SKM-1 treated with dmso at 0.1 percent for 144 hours (cell line): ENCODE data around the gene XPO4.
"Not testable (repeated sequence)": the region's sequence is repeated elsewhere in the genome, so short reads cannot be mapped to it uniquely, and the experiment has no call there.

ENCODE experiments used
- DNase-seq: peaks from one replicate; lab custom pipeline; 2025; ENCODE audit not compliant: unreplicated experiment; lab: John Stamatoyannopoulos, UW

The XPO4 gene

DNA sequence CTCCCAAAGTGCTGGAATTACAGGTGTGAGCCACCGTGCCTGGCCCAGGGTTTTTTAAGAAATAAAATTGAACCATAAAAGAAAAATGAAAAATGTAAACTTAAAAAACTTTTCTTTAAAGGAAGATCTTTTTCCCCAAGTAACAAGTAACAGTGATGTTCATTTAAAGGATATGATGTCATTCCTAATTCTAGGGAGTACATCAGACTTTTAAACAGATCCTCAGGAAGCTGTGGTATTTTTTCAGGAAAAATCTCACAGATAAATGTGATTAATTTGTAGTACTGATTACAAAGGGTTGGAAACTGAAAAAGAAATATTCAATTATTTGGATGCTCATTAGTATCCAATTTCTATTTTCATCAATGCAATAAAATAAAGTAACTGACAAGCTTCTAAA is 114.2 kb downstream of the XPO4 start:
- DNase-seq = no peak

DNA sequence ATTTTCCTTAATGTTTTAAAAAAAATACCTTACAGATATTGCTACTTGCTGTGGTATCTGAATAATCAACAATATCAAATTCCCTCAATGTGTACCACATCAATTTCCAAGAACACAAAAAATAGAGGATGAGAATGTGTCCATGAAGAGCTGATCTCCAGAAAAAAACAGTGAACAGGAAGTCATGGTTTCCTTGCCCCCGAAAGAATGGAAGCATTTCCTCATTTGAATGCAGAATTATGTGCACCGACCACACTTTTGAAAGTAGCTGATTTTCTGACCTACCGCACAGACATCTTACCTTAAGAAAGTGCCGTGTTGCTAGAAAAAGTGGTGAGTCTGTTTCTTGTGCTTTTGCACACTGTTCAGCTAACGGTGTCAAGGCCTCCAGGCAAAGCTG is 115.4 kb downstream of the XPO4 start:
- no peak for DNase-seq

DNA sequence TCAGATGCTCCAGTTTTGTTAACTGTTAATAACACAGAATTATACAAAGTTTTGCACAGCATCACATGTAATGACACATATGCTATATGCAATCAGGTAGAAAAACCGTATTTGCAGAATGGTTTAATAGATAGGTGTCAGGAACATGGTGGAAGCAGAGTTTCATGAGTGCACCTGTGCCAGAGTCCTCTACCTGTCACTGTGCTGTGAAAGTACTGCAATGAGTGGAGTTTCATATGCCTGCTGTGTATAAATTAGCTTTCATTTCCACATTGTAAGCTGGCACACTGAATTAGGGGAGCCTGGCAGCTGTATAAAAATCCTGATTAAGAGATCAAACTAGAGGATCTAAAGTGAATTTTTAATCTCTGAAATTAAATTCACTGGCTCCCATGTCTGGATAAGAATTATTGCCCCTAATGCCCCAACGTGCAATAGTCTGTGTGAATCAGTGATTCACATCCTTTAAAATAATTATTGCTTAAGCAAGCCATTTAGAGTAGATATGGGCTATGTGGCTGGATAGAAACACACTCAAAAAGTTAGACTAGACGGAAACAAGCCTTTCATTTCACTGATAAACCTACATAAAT is 120.3 kb downstream of the XPO4 start:
- DNase-seq = no peak

DNA sequence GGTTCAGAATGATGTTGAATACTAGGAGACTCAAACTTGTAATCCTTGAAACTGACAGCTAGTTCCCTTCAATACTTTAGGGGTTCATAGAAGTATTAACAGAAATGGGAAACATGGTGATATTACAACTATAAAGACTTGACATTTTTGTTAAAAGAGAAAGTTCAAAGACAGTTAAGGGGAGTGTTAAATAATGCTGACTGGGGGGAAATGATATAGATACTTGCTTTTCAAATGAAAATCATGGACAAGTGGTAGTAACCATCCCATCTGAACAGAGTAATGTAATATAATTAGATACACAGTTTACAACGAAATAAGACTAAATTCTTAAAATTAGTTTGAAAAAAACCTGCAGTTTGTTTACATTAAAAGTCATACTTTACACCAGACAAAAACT is 122.2 kb downstream of the XPO4 start:
- DNase-seq = no peak

DNA sequence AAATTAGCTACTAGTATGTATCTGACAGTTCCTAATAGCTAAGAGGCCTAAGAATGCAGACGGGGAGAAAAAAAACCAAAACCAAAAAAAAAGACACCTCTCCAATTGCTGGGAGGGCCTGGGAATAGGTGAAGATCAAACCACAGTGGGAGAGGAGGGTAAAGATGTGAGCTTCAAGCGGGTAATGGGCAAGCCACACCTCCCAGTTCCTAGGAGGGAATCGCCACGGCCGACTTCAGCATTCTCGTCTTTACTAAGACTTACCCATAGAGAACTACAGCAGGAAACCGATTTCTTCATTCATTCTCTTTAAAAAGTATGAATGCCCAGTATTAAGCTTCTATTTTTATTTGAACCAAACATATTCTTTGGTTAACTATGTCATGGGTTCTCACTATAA is 123.1 kb downstream of the XPO4 start:
- DNase-seq = no peak

DNA sequence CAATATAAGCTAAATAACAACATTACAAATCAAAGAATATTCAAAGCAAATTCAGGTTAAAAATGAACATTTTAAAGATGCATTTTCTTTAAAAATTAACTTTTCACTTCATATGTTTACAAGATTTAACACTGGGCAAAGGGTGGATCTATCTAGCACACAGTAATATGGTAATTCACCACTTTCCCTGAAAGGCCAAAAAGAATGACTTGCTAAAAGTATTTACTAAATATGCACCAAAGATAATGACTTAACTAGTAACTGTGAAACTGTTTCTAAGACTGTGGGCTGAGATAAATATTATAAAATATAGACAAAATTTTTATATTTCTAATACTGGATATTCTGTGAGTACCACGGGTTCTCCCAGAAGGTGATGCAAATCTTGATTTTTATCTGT is 124.2 kb downstream of the XPO4 start:
- DNase-seq = no peak

DNA sequence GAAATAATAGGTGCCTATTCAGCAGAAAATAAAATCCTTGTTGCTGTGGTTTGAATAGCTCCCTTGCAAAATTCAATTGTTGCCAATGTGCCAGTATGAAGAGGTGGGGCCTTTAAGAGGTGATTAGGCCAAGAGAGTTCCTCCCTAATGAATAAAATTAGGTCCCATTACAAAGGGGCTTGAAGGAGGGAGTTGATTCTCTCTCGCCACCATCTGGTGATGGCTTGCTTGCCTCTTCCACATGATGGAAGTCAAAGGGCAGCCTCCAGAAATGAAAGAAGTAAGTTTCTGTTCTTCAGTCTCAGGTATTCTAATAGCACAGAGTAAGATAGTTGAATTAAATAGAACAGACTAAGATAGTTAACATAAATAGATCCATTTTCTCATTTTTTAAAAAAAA is 125.8 kb downstream of the XPO4 start:
- DNase-seq = no peak

DNA sequence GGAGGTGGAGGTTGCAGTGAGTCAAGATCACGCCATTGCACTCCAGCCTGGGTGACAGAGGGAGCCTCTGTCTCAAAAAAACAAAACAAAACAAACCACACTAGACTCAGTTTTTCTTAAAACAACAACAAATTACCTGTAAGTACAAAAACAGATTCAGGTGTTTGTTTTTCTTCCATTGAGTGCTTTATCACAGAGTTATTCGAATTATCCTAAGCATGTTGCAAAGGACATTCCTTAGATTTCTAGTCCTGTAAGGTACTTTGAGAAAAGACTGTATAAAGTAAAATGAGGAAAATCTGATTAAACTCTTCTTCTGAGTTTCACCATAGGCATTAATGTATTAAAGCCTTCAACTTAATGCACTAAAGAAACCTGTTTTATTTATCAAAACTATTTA is 126.6 kb downstream of the XPO4 start:
- no peak for DNase-seq

DNA sequence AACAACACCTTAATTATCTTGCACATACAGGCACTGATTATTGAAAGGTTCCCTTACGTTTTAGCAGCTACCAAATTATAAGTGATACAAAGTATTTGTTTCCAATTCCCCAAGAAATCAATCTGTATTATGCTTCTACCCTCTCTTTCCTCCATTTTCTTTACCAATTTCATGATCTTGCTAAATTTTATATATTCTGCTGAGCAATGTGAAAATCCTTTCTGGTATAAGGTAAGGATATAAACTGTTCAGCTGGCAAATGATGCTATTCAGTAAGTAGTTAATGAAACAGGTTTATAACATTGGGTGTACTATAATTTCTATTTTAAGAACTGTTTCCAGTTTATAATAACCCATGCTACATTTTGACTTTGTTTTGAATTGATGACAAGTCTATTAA is 127.8 kb downstream of the XPO4 start:
- no peak for DNase-seq

DNA sequence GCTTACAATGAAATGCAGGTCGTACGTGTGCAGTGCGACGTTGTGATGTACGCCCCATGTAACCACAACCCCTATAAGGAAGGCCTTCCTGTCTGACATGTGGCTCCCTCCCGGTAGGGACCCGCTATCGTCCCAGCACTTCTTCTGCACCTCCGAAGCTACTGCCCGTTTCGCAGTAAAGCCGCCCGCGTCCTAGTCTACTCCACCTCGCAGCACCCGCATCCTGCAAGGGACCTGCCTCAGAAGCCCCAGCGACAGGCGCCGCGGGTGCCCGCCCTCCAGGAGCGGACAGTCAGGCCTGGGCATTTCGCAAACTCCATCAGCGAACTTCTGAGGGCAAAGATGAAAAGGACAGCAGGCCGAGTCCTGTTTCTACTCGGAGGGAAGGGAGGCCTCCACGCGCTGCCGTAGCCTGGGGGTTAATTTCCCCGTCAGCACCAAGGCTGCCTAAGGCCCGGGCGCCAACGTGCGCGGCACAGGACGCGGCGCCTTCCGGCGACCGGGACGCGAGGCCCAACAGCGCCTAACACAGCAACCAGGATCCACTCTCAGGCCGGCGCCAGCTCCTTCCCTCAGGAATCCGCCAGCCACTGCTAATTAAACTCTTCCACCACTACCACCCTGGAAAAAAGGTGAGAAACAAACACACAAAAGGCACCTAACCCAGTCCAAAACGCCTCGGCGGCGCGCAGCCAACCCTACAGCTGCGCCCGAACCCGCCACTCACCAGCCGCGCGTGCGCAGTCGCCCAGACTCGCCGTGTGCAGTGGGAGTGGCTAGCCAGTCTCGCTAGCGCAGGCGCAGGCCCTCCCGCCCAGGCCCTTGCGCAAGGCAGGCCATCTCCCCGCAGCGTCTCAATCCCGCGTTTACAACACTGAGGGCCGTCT is 129.1 kb downstream of the XPO4 start, which contains the start of gene EEF1AKMT1:
Gene EEF1AKMT1 (minus strand): TSS at position 768 of the 887 bp plus-strand sequence. CDS start 16,363 bp downstream, outside the sequence.
- DNase-seq = peak; percentile 93

DNA sequence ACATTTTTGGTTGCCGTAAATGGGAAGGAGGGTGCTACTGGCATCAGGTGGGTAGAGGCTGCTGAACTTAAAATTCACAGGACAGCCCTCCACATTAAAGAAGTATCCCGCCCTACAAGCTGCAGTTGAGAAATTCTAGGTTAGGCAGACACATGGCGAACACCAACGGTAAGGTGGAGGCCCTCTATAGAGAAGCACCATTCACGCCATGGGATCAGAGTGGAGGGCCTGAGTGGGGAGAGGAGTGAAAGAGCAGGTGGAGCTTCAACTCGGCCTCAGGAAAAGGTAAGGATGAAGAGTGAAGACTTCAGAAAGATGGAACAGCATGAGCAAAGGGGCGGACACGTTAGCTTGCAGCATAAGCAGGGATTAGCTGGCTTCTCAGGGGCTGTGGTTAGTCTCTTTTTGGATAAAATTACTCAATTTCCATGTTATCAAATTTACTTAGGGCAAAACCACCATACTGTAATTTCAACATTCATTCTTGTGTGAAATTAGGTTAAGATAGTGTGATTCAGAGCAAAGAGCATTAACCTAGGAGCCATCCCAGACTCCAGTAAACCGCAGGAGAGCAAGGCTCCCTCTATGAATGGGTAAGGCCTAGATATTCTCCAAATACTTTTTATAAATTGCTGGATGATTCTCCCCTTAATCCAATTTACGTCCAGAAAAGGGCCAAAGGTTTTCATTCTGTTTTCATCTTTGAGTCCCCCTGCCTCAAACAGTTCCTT is 130.0 kb downstream of the XPO4 start:
- no peak for DNase-seq

DNA sequence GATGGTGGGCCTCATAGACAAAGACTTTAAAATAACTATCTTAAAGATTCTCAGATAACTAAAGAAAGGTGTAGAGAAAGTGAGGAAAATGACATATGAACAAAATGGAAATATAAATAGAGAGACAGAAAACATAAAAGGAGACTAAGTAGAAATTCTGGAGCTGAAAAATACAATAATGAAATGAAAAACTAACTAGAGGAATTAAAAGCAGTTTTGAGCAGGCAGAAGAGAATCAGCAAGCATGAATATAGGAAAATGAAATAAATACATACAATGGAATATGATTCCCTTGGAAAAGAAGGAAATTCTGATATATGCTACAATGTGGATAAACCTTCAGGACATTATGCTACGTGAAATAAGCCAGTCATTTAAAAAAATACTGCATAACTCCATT is 132.7 kb downstream of the XPO4 start:
- DNase-seq = no peak

DNA sequence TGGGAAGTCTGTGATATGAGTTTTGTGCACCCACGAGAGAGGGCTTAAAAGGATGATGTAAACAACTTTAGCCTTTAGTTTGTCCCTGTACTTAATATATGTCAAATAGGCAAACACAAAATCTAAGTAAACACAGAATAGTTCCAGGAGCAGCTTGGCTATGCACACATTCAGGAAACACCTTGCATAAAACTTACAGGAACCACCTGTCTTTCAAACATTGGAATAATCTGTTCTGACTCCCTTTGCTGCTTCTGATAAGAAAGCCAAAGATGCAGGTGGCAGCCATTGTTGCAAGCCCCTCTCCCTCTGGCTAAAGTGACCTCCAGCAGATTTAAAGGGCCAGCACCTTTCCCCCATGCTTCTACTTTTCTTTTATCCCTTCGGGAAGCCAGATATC is 133.5 kb downstream of the XPO4 start:
- DNase-seq = no peak

DNA sequence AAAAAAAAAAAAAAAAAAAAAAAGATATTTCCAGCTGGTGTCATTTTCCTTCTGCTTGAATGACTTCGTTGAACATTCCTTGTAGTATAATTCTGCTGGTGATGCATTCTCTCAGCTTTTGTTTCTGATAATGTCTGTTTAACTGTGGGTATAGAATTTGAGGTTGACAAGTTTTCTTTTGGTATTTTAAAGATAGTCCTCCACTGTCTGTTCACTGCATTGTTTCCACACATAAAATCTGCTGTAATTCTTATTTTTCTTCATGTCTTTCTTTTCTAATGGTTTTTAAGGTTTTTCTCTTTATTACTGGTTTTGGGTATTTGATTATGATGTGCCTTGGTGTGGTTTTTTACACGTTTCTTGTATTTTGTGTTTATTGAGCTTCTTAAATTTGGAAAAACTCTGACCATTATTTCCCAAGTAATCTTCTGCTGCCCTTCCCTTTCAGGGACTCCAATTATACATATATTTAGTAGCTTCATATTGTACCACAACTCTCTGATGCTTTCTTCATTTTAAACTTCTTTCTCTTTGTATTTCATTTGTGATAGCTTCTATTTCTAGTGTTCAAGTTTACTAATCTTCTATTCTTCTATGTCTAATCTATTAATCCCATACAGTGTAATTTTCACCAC is 135.1 kb downstream of the XPO4 start:
- DNase-seq = no peak

DNA sequence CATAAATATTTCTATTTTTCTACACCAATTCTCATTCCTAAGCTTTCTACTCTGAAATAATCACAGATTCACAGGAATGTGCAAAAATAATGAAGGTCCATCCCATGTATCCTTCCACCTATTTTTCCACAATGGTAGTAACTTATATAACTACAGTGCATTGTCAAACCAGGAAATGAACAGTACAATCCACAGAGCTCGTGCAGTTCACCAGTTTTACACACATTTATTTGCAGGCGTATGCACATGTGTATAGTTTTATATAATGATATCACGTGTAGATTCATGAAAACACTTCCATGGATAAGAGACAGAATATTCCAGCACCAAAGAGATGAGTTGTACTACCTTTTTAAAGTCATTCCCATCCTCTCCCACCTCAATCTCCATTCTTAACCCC is 141.7 kb downstream of the XPO4 start:
- DNase-seq = no peak

DNA sequence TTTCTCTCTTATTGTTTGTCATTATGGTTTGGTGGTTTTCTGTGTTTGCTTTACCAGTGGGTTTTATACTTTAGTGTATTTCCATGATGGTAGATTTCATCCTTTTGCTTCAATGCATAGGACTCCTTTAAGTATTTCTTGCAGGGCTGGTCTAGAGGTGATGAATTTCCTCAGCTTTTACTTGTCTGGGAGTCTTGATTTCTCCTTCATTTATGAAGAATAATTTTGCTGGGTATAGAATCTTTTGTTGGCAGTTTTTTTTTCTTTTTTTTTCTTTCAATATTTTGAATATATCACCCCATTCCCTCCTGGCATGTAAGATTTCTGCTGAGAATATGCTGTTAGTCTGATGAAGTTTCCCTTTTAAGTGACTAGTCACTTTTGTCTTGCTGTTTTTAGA is 148.5 kb downstream of the XPO4 start:
- DNase-seq = no peak

DNA sequence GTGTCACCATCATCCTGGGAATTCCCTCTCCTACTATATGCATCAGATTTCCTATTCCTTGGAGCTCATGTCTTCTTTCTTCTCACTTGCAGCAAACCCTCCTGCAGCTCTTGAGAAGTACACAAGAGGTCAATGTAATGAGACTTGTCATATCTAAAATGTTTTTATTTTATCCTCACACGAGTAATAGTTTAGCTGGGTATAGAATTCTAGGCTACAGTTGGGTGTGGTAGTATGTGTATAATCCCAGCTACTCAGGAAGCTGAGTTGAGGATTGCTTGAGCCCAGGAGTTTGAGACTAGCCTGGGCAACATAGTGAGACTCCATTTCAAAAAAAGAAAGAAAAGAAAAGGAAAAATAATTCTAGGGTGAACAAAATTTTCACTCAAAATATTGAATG is 153.2 kb downstream of the XPO4 start:
- no peak for DNase-seq

DNA sequence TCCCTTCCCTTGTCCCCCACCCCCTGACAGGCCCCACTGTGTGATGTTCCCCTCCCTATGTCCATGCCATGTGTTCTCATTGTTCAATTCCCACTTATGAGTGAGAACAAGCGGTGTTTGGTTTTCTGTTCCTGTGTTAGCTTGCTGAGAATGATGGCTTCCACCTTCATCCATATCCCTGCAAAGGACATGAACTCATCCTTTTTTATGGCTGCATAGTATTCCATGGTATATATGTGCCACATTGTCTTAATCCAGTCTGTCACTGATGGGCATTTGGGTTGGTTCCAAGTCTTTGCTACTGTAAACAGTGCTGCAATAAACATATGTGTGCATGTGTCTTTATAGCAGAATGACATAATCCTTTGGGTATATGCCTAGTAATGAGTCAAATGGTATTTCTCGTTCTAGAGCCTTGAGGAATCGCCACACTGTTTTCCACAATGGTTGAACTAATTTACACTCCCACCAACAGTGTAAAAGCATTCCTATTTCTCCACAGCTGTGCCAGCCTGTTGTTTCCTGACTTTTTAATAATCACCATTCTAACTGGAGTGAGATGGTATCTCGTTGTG is 158.6 kb downstream of the XPO4 start:
- not testable (repeated sequence) for DNase-seq

DNA sequence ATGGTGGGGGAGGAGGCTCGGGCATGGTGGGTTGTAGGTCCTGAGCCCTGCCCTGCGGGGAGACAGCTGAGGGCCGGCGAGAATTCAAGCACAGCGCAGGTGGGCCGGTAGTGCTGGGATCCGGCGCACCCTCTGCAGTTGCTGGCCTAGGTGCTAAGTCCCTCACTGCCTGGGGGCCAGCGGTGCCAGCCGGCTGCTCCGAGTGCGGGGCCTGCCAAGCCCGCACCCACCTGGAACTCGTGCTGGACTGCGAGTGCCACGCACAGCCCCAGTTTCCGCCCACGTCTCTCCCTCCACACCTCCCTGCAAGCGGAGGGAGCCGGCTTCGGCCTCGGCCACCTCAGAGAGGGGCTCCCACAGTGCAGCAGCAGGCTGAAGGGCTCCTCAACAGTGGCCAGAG is 162.5 kb downstream of the XPO4 start:
- no peak for DNase-seq

DNA sequence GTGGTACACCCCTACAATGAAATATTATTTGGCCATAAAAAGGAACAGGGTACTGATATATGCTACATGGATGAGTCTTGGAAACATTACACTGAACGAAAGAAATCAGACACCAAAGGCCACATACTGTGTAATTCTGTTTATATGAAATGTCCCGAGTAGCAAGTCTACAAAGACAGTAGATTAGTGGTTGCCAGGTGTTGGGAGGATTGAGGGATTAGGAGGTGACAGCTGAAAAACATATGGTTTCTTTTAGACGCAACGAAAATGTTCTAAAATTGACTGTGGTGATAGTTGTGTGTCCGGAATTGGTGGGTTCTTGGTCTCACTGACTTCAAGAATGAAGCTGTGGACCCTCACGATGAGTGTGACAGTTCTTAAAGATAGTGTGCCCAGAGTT is 163.9 kb downstream of the XPO4 start:
- DNase-seq = no peak
